GM19328 (cell line): ENCODE data around the gene KLHL29.

Experiments used
- ATAC-seq: cut with Tn5 transposase; IDR thresholded peaks from one replicate; pipeline ENCODE4 v1.9.1; 2021; ENCODE audit warnings: mild to moderate bottlenecking, moderate library complexity; ENCODE audit not compliant: unreplicated experiment

The KLHL29 gene

GRCh38 chr2:23687214-23687613, 302.2 kb downstream of the KLHL29 start:
- no peak for ATAC-seq

GRCh38 chr2:23687713-23688112, 302.7 kb downstream of the KLHL29 start:
- no peak for ATAC-seq

- no peak for ATAC-seq
These were observed 303.6 kb downstream of the KLHL29 start for GRCh38 chr2:23688486-23689130.

GRCh38 chr2:23689131-23689700, 304.2 kb downstream of the KLHL29 start:
- ATAC-seq, result no peak

GRCh38 chr2:23689891-23690290, 304.9 kb downstream of the KLHL29 start:
- ATAC-seq, result no peak

- ATAC-seq, result no peak
These were observed 305.6 kb downstream of the KLHL29 start for GRCh38 chr2:23690421-23691105.

- ATAC-seq, result no peak
These were observed 306.1 kb downstream of the KLHL29 start for GRCh38 chr2:23691106-23691470.

GRCh38 chr2:23691565-23691964, 306.6 kb downstream of the KLHL29 start:
- ATAC-seq, result no peak

- no peak for ATAC-seq
These were observed 307.3 kb downstream of the KLHL29 start for GRCh38 chr2:23692263-23692662.

- no peak for ATAC-seq
These were observed 308.0 kb downstream of the KLHL29 start for GRCh38 chr2:23692851-23693605.

GRCh38 chr2:23693606-23693951, 308.6 kb downstream of the KLHL29 start:
- ATAC-seq, result no peak

- ATAC-seq, result no peak
These were observed 309.4 kb downstream of the KLHL29 start for GRCh38 chr2:23694058-23695045.

- no peak for ATAC-seq
These were observed 310.4 kb downstream of the KLHL29 start for GRCh38 chr2:23695214-23695889.

GRCh38 chr2:23695890-23696751, 311.1 kb downstream of the KLHL29 start:
- ATAC-seq, result no peak

- ATAC-seq, result no peak
These were observed 311.7 kb downstream of the KLHL29 start for GRCh38 chr2:23696752-23697045.

- no peak for ATAC-seq
These were observed 312.5 kb downstream of the KLHL29 start for GRCh38 chr2:23697256-23698075.

- no peak for ATAC-seq
These were observed 313.2 kb downstream of the KLHL29 start for GRCh38 chr2:23698116-23698693.
